AG09319 (cell line): ENCODE data around the gene PIP4K2A.

ENCODE experiments used
- DNase-seq: peaks from one replicate; pipeline ENCODE4 v3.0.0-alpha.2; 2010; ENCODE audit warnings: low read depth; ENCODE audit errors: extremely low read depth
- TF ChIP-seq, protein P1 (sequence below): IDR thresholded peaks from 2 replicates; pipeline ENCODE4 v1.5.1; 2011; ENCODE audit warnings: low read depth, mild to moderate bottlenecking, inconsistent platforms, low read length, moderate library complexity

The PIP4K2A gene

GRCh38 chr10:22564060-22564459, 150.3 kb downstream of the PIP4K2A start:
- TF ChIP-seq, protein P1, sequence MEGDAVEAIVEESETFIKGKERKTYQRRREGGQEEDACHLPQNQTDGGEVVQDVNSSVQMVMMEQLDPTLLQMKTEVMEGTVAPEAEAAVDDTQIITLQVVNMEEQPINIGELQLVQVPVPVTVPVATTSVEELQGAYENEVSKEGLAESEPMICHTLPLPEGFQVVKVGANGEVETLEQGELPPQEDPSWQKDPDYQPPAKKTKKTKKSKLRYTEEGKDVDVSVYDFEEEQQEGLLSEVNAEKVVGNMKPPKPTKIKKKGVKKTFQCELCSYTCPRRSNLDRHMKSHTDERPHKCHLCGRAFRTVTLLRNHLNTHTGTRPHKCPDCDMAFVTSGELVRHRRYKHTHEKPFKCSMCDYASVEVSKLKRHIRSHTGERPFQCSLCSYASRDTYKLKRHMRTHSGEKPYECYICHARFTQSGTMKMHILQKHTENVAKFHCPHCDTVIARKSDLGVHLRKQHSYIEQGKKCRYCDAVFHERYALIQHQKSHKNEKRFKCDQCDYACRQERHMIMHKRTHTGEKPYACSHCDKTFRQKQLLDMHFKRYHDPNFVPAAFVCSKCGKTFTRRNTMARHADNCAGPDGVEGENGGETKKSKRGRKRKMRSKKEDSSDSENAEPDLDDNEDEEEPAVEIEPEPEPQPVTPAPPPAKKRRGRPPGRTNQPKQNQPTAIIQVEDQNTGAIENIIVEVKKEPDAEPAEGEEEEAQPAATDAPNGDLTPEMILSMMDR = no peak
- DNase-seq = no peak

DNA sequence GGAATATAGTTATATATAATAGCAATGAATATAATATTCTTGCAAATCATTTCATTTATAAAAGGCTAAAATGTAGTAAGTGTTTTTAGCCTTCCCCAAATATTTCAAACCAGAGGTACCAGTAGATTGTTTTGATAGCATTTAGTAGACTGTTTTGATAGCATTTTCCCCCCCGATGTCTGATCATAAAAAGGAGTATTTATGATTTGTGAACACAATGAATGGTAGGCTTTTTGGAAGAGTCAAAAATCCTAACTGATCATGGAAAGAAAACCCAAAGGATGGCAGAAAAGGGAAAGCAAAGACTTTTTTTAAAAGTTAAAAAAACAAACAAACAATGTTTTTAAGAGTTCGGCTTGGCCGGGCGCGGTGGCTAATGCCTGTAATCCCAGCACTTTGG, 152.5 kb downstream of the PIP4K2A start:
- TF ChIP-seq, protein P1 = no peak
- DNase-seq = no peak

DNA sequence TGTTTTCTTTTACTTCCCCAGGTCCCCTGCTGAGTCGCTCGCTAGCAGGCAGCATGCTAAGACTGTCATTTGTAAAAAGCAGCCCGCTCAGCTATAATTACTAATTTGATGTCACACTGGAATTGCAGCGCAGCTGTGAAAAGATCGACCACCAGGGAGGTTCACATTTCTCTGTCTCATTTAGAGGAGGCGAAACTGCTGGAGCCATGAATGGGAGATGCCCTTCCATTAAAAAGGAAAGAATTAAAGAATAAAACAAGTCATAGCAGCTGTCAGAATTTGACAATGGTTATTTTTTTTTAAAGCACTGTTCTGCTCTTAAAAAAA, 153.5 kb downstream of the PIP4K2A start:
- TF ChIP-seq, protein P1 = no peak
- DNase-seq = no peak

DNA sequence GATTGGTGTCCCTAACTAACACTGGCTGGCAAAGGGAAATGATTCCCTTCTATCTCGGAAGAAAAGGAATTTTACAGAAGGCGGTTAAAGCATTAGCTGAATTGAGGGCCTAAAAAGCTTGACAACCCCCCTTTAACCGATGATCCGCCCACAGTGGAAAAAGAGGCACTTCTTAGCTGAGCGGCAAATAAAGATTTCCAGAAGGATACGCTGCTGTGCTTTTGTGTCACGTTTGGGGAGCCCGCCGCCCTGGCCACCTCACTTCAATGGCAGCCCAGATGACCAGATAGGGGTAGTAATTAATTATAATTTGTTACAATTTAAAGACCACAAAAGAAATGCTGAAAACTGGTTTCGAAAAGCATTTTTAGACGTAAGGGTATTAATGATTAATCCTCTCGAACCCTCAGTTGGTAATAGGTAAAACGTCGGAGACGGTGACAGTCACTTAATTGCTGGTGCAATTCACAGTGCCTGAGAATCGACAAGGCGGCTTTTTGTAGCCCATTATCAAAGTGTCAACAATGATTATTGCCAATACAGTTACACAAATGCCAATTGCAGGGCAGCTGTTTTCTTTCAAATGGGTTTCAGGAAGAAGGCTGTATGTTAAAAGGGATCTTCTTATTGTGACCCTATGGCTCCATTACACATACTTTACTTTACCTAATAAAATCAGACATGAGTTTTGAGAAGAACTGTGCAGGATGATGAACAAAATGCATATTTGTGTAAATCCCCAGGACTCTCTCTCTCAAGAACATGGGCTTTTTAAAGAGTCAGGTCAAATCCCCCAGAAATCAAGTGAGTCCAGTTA, 154.1 kb downstream of the PIP4K2A start:
- no peak for DNase-seq

GRCh38 chr10:22557321-22557720, 157.1 kb downstream of the PIP4K2A start:
- TF ChIP-seq, protein P1 = no peak
- DNase-seq = no peak

More for the DNA sequence above, 154.1 kb downstream of the PIP4K2A start:
- TF ChIP-seq, protein P1 = no peak

- DNase-seq = no peak
Observed at GRCh38 chr10:22556774-22557173, 157.6 kb downstream of the PIP4K2A start.

More at GRCh38 chr10:22556774-22557173, 157.6 kb downstream of the PIP4K2A start:
- TF ChIP-seq, protein P1 = no peak
